ENCODE results near the gene ADAMTS6.

The ADAMTS6 gene

GRCh38 chr5:65132386-65132785 lies 349.3 kb downstream of the ADAMTS6 start:
- no peak for TF ChIP-seq CTCF (conservative IDR thresholded peaks at IDR 0.05; ENCODE audit: control insufficient read depth, insufficient read depth, low read depth, low read length)
- H3K4me3 ChIP-seq (ENCODE audit: control insufficient read depth, low read depth, low read length): no peak overlapping the region
- DNase-seq (ENCODE audit: low read depth): no peak

- no peak for TF ChIP-seq CTCF (conservative IDR thresholded peaks at IDR 0.05; ENCODE audit: control insufficient read depth, insufficient read depth, low read depth, low read length)
- no peak overlapping the region for H3K4me3 ChIP-seq (ENCODE audit: control insufficient read depth, low read depth, low read length)
- DNase-seq (ENCODE audit: low read depth): no peak
Observed at GRCh38 chr5:65128226-65128625, 353.5 kb downstream of the ADAMTS6 start.

- no peak for TF ChIP-seq CTCF (conservative IDR thresholded peaks at IDR 0.05; ENCODE audit: control insufficient read depth, insufficient read depth, low read depth, low read length)
- peak; percentile 77 for DNase-seq (ENCODE audit: low read depth)
- no peak overlapping the region for H3K4me3 ChIP-seq (ENCODE audit: control insufficient read depth, low read depth, low read length)
Observed at GRCh38 chr5:65127161-65127901, 354.4 kb downstream of the ADAMTS6 start.

GRCh38 chr5:65126542-65127069 lies 355.1 kb downstream of the ADAMTS6 start:
- no peak for TF ChIP-seq CTCF (conservative IDR thresholded peaks at IDR 0.05; ENCODE audit: control insufficient read depth, insufficient read depth, low read depth, low read length)
- no peak overlapping the region for H3K4me3 ChIP-seq (ENCODE audit: control insufficient read depth, low read depth, low read length)

GRCh38 chr5:65125591-65126541 lies 355.9 kb downstream of the ADAMTS6 start:
- DNase-seq (ENCODE audit: low read depth): peak; percentile 75
- no peak for TF ChIP-seq CTCF (conservative IDR thresholded peaks at IDR 0.05; ENCODE audit: control insufficient read depth, insufficient read depth, low read depth, low read length)
- no peak overlapping the region for H3K4me3 ChIP-seq (ENCODE audit: control insufficient read depth, low read depth, low read length)

More at GRCh38 chr5:65126542-65127069, 355.1 kb downstream of the ADAMTS6 start:
- DNase-seq (ENCODE audit: low read depth): no peak

- DNase-seq (ENCODE audit: low read depth): peak; percentile 100
- no peak for TF ChIP-seq CTCF (conservative IDR thresholded peaks at IDR 0.05; ENCODE audit: control insufficient read depth, insufficient read depth, low read depth, low read length)
- no peak overlapping the region for H3K4me3 ChIP-seq (ENCODE audit: control insufficient read depth, low read depth, low read length)
Observed at GRCh38 chr5:65121880-65122436, 359.8 kb downstream of the ADAMTS6 start.
